ENCODE data around the gene SEPTIN3. TPM values are rescaled to one million over a fixed set of nuclear protein-coding genes. Genes with fewer than 3 reads are reported as not detected.
"Not testable (repeated sequence)": the region's sequence is repeated elsewhere in the genome, so short reads cannot be mapped to it uniquely, and the experiment has no call there.

SEPTIN3 gene
- total RNA-seq, 4 donors from 2014 or later = not detected

DNA sequence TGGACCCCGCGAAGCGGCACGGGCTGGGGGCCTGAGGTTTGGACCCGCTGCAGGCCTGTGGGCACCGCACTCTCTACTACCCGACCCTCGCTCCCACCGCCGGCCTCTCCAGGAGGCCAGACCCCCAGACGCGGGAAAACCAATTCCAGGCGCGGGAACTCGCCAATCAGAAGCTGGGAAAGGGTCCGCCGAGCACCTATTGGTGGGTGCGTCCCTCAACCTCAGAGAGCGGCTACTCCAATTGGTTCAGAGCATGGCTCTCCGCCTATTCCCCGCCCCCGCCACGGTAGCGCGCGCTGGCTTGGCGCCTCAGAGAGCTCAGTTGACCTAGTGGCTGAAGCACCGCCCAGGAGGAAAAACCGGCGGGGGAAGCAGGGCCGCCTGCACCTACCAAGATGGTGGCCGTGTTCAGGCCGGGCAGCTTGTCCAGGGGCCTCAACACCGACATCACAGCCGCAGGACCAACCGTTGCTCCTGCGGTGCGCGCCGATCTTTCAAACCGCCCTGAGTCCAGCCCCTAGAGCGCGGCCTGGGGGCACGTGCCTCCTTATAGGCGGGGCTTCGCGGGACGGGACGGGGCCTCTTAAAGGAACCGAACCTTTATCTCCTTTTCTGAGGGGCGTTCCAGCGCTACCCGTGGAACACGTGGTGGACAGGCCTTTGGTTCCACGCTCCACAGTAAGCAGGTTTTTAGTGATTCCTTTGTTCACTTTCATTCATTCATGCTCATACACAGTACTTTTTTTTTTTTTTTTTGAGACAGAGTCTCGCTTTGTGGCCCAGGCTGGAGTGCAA is 22.4 kb upstream of the SEPTIN3 start, which contains the start of gene CENPM:
CENPM (minus strand) TSS at position 524 of the 795 bp plus-strand sequence; CDS start at position 448, 76 bp downstream.
- TF ChIP-seq POLR2A (IDR thresholded peaks at IDR 0.05) (no peak), CTCF (IDR thresholded peaks at IDR 0.05) (peak in 1 of 6 experiments; percentile 22)
- DNase-seq = peak; percentile 88 to 96 (median 95)
- H3K27me3 ChIP-seq = no peaks in the 10 kb centered on the region
- H3K9me3 ChIP-seq = no peaks in the 10 kb centered on the region
- H3K4me3 ChIP-seq = peak within 1 kb of the TSS; percentile 45 to 90 (median 80)
- H3K27ac ChIP-seq = peak within 1 kb of the TSS; percentile 40 to 72 (median 58)
- H3K4me1 ChIP-seq = peaks cover 0 to 9% (median 3%) of the 10 kb centered on the region in 4 donors
- no peaks in the 10 kb centered on the region for H3K36me3 ChIP-seq

DNA sequence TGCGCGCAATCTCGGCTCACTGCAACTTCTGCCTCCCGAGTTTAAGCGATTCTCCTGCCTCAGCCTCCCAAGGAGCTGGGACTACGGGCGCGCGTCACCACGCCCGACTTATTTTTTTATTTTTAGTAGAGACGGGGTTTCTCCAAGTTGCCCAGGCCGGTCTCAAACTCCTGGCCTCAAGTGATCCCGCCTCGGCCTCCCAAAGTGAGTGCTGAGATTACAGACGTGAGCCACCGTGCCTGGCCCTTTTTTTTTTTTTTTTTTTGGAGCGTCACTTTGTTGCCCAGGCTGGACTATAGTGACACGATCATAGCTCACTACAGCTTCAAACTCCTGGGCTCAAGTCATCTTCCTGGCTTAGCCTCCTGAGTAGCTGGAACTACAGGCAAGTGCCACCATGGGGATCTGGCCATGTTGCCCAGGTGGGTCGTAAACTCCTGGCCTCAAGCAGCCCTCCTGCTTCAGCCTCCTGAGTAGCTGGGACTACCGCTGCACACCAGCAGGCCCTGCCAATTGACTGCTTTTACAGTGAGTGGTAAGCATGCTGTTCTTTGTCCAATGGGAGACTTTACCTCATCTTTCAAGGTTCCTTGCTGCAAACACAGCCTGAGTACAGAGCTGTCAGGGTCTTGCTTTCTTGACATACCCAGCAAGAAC is 21.7 kb upstream of the SEPTIN3 start:
- no peaks in the 10 kb centered on the region for H3K36me3 ChIP-seq
- no peak for TF ChIP-seq POLR2A (IDR thresholded peaks at IDR 0.05)
- H3K27ac ChIP-seq = peak overlapping the region in 1 of 4 donors; percentile 68
- peaks cover 0 to 9% (median 3%) of the 10 kb centered on the region in 4 donors for H3K4me1 ChIP-seq
- H3K4me3 ChIP-seq = peak overlapping the region in 3 of 4 donors; percentile 72 to 90 (median 87)
- DNase-seq = no peak
- no peaks in the 10 kb centered on the region for H3K9me3 ChIP-seq
- no peaks in the 10 kb centered on the region for H3K27me3 ChIP-seq

DNA sequence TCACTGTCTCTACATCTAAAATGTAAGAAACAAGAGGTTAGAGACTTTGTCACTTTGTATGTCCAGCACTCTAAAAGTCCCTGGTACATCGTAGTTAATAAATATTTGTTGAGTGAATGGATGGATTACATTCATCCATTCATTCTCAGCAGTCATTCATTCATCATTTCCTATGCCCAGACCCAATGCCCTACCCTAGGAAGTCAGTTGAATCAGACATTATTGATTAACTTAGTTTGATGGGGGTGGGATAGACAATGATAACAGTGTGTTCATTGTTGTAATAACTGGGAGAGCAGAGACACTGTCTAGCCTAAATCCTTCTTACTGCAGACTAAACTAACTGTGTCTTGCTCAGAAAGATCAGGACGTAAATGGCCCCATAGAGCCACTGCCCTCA is 21.1 kb upstream of the SEPTIN3 start:
- peaks cover 0 to 9% (median 3%) of the 10 kb centered on the region in 4 donors for H3K4me1 ChIP-seq
- no peaks in the 10 kb centered on the region for H3K9me3 ChIP-seq
- H3K27ac ChIP-seq = no peak overlapping the region
- no peak overlapping the region for H3K4me3 ChIP-seq
- TF ChIP-seq POLR2A (IDR thresholded peaks at IDR 0.05) = no peak
- no peak for TF ChIP-seq CTCF (IDR thresholded peaks at IDR 0.05)
- no peaks in the 10 kb centered on the region for H3K27me3 ChIP-seq
- DNase-seq = no peak
- H3K36me3 ChIP-seq = no peaks in the 10 kb centered on the region

DNA sequence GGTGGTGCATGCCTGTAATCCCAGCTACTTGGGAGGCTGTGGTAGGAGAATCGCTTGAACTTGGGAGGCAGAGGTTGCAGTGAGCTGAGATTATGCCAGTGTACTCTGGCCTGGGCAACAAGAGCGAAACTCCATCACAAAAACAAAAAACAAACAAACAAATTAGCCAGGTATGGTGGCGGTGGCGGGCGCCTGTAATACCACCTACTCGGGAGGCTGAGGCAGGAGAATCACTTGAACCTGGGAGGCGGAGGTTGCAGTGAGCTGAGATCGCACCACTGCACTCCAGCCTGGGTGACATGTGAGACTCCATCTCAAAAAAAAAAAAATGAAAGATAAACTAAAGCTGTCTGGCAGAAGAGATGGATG is 20.3 kb upstream of the SEPTIN3 start:
- H3K27ac ChIP-seq = not testable (repeated sequence)

DNA sequence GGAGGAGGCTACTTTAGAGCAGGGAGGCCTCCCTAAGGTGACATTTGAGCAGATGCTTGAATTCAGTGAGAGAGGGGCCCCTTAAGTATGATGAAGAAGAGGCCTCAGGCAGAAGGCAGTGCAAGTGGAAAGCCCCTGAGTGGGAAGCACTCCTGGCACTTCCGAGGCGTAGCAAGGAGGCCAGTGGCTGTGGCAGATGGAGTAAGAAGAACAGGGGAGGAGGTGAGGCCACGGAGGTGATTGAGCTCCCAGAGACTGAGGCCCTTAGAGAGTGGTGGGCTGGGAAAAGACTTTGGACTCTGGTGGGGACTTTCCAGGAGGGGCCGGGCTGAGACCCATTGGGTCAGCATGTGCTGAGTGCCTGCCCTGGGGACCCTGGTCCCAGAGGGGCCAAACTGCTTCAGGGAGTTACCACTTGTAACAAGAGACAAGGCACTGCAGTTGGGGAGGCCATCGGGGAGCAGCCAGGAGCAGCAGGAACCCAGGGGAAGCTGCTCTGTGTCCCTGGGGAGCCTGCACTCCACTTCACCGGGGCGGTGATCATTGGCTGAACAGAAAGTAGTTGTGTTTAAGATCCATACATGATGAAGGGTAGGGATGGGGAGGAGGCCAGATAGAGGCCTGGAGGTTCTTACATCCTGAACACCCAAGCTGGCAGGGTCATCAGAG is 19.8 kb upstream of the SEPTIN3 start:
- Histone ChIP-seq H3K4me3 (no peak overlapping the region), H3K36me3 (no peaks in the 10 kb centered on the region), H3K27ac (no peak overlapping the region), H3K4me1 (peaks cover 0 to 9% (median 3%) of the 10 kb centered on the region in 4 donors), H3K9me3 (no peaks in the 10 kb centered on the region), H3K27me3 (no peaks in the 10 kb centered on the region)
- DNase-seq = no peak
- TF ChIP-seq CTCF (IDR thresholded peaks at IDR 0.05) = no peak
- TF ChIP-seq POLR2A (IDR thresholded peaks at IDR 0.05) = no peak

More for the DNA sequence above, 20.3 kb upstream of the SEPTIN3 start:
- DNase-seq, H3K36me3 ChIP-seq, H3K27me3 ChIP-seq, H3K9me3 ChIP-seq, H3K4me3 ChIP-seq, H3K4me1 ChIP-seq: not testable (repeated sequence)

GRCh38 chr22:41951898-41952474 is 17.3 kb upstream of the SEPTIN3 start, which contains the start of gene SMIM45:
TSS of gene SMIM45 (plus strand) at chr22:41952150.
- peak in 1 of 3 donors; percentile 44 for DNase-seq
- no peak for TF ChIP-seq CTCF (IDR thresholded peaks at IDR 0.05)
- TF ChIP-seq POLR2A (IDR thresholded peaks at IDR 0.05) = no peak
- H3K4me1 ChIP-seq = peaks cover 0 to 2% (median 0%) of the 10 kb centered on the region in 4 donors
- H3K4me3 ChIP-seq = no peak within 1 kb of the TSS
- no peaks in the 10 kb centered on the region for H3K27me3 ChIP-seq
- no peaks in the 10 kb centered on the region for H3K9me3 ChIP-seq
- H3K27ac ChIP-seq = no peak within 1 kb of the TSS
- H3K36me3 ChIP-seq = no peaks in the 10 kb centered on the region

Data from Peyer's patch (tissue), 4 donors.